HG03103 (cell line): ENCODE measurements around the gene CLDND2.
"Not testable (repeated sequence)": the region's sequence is repeated elsewhere in the genome, so short reads cannot be mapped to it uniquely, and the experiment has no call there.

Experiments used
- ATAC-seq: cut with Tn5 transposase; IDR thresholded peaks from one replicate; pipeline ENCODE4 v1.9.1; 2021; ENCODE audit warnings: low read depth; ENCODE audit not compliant: unreplicated experiment

The CLDND2 gene, protein sequence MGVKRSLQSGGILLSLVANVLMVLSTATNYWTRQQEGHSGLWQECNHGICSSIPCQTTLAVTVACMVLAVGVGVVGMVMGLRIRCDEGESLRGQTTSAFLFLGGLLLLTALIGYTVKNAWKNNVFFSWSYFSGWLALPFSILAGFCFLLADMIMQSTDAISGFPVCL

DNA sequence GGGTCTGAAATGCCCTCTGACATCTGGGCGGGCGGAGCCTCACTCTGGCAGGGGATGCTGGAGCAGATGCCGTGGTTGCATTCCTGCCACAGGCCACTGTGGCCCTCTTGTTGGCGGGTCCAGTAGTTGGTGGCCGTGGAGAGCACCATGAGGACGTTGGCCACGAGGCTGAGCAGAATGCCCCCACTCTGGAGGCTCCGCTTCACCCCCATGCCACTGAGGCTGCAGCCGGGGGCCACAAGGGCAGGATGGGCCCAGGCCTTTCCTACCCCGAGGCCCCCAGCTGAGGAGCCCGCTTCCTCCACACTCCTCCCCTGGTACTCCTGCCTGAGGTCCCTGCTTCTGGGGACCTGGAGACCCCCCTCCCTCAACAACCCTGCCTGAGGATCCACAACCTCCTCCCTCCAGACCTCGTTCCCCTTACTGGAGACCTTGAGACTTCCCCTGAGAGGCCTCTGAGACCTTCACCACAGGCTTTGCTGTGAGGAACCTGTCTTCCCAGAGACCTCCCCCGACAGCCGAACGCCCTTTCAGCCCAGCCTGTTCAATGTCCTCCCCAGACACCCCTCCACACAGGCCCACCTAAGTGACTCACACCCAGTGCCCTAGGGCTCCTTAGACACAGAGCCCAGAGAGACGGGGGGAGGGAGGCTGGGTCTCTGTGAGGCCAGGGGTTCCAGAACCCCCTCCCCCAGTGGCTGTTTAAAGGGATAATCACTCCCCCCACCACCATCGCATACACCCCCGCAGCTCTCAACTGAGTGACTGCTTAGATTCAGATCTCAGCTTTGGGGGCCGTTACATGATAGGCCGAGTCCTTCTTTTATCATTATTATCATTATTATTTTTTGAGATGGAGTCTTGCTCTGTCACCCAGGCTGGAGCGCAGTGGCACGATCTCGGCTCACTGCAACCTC, at the start of gene CLDND2:
CLDND2 (minus strand) TSS at position 638 of the 917 bp plus-strand sequence; CDS start at position 212, 426 bp downstream.
- no peak for ATAC-seq

DNA sequence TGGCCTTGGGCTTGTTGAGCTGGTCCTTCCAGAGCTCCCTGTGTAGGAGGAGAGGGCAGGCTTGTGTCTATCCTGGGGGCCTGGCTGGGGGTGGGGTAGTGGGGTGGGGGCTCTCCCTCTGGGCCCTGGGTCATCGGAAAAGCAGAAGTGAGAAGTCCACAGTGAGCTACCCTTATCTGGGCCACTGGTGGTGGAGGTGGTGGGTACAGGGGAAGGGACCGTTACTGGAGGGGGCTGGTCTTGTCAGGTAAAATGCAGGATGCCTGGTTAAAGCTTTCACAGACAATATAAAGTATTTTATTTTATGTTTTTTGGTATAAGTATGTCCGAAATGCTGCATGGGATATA, 49.0 kb upstream of the CLDND2 start:
- ATAC-seq: no peak

DNA sequence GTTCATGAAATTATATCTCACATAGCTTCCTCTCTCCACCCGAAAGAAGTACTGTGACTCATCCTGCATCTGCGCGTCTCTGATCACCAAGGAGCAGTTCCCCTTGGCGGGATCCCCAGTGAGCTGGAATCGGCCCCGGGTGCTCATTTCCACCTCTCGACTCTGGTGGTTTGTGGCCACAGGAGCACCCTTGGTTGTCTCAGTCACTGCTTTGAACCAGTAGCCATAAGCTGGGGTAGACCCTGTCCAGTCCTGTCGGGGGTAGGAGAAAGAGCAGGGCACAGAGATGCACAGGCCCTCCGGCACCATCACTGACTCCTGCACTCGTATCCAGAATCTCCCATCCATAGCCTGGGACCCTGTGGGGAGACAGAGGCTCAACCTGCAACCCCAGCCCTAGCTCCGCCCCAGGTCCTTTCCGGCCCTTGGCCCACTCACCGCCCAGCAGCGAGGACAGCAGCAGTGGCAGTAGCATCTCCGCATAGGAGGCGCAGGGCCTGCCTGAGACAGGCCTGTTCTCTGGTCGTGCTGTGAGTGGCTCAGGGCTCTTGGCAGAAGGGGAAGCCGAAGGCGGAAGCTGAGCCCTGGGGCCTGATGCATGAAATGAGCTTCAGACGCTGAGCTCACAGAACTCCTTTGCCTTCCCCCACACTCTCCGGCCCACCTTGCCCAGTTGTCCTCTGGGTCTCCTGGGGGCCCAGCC, 48.5 kb upstream of the CLDND2 start, which contains the start of gene SIGLEC10:
SIGLEC10 (minus strand) TSS at position 536 of the 703 bp plus-strand sequence; CDS start at position 475, 61 bp downstream.
- ATAC-seq: no peak

DNA sequence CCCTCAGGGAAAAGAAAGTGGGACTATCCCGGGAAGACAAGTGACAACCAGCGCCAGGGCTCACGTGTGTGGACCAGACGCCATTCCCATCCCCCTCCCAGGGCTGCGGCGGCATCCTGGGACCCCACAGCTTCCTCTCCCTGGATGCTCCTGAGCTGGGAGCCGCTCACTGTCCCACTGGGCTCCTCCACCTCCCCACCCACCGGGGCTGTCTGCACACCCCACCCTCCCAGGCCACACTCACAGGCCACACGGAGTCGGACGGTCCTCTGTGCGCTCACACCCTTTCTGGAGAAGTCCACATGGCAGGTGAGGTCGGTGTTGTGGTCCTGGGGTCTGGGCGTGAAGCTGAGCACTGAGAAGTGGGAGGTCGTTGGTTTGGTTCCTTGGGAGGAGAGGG, 47.6 kb upstream of the CLDND2 start:
- not testable (repeated sequence) for ATAC-seq

DNA sequence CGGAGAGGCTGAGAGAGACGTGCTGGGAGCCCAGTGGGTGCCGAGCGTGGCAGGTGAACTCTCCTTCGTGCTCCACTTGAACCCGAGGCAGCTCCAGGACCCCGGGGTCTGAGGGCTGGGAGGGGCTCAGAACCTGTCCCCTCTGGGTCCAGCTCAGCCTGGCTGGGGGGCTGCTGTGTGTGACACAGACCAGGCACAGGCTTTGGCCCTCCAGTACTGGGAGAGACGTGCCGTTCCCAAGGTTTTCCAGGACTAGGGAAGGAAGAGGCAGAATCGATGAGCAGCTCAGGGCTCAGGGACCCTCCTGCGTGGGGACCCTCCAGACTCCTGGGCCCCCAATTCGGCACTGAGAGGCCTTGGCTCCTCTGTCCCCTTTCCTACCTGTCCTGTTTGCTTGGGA, 46.4 kb upstream of the CLDND2 start:
- no peak for ATAC-seq

DNA sequence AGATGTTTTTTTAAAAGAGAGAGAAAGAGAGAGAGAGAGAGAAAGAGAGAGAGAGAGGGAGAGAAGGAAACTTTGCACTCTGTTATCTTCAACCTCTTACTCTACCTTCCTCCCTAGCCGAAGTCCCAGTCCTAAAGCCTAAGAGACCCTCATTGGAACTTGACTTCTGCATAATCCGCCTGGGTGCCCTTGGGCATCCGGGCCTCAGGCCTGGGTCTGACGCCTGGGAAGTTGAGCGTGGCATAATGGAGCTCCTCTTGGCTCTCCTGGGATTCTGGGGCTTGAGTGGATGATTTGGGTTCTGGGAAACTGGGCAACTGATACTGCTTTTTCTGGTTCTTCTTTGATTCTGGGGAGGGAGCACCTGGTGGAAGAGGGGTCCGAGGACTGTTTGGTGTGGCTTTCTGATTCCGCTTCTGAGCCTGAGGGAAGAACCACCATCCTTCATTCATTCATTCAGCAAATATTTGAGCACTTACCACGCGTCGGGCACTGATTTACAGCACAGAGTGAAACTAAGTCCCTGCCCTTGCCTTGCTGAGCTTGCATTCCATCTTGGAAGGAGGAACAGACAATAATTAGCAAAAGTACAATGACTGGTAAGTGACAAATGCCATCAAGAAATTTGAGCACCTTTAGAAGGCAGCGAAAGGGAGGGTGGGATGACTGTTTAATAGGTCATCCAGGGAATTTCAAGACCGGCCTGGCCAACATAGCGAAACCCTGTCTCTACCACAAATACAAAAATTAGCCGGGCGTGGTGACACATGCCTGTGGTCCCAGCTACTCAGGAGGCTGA, 42.3 kb upstream of the CLDND2 start:
- ATAC-seq: no peak

DNA sequence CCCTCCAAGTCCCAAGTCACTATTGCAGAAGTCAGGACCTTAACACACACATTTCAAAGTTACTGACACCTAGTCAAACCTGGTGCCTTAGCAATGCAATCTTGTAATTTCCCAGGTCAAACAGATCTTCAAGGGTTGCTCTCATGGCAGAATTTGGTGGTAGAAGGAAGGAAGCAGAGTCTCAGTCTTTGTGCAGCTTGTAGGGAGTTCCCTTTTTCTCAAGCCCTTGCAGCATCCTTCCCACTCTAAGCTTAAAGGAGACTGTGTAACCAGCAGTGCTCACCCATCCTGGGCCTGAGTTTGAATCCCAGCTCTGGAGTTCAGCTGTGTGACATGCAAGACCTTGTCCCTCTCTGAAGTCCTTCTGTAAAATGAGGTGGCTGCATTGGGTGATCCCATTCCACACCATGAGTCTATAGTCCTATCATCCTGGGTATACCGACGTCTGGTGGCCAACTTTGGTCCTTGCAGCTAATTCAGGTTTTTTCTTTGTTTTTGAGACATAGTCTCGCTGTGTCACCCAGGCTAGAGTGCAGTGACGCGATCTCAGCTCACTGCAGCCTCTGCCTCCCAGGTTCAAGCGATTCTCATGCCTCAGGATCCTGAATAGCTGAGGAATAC, 38.8 kb upstream of the CLDND2 start:
- ATAC-seq: no peak

DNA sequence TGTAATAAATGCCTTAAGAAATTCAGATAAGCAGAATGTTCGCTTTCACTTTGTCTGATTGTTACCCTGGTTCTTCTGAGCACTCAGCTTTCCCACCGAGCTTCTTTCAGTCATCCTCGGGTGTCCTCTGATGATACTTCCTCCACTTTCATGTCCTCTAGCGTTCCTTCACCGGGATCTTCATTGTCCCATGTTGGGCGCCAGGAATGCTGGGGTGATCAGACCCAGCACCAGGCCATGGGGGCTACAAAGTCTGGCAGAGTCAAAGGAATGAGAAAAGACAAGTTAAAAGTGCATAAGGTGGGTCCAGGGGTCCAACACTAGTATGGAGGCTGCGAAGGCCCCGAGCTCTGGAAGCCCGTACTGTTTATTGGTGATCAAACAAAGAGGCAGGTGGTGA, 33.3 kb upstream of the CLDND2 start:
- no peak for ATAC-seq

DNA sequence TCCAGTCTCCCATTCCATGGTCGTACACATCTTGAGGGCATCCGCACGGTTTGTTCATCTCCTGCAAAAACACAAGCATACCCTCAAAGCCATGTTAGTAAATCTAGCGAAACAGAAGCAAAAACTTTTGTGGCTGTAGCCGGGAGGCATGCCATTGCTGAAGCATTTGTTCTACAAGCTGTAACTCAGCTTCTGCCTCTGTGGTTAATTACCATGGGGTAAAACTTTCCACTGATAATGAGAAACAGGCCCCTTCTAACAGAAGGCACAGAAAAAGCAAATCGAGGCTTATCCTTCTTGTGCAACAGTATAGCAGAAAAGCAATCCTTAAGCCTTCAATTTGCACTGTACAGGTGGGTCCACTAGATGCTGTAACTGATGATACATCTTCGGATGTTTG, 31.1 kb upstream of the CLDND2 start:
- ATAC-seq: not testable (repeated sequence)

DNA sequence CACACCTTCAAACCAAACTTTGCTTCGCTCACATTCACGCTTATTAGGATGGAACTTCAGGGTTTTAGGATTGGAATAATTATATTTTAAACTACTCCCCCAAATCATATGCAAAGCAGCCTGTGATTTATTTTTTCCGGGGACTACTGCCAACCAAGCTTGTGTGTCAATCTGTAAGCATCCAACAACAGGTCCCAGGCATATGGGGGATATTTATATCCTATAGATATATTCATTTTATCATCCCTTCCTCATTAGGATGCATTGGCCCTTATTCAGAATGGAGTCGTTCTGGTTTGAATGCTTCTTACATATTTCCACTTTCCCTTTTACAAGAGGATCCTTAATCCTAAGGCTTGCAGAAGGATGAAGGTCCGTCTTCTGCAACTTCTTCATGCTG, 30.4 kb upstream of the CLDND2 start:
- no peak for ATAC-seq

DNA sequence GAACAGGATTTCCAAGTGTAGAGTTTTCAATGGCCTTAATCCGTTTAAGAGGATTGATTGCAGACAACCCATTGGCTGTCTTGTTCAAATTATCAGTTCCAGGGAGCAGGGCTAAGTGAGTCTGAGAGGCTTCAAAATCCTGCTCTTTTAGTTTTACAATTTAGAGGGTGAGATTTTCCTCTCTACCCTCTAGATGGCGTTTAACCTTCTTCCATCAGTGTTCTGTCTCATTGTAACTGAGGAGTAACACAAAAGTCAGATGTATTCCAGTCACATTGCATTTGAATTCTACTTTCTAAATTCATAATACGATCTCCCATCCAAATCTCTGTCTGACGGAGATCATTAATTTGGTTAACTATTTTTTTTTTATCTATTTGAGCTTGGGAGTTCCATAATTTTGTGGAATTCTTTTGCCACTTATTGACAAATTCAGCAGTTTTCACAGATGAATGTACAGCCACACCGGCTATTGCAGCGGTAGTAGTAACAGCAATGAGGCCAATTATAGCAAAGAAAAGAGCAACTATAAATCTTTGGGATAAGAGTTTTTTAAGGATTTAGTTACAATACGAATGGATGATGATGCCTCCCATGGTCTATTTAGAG, 29.4 kb upstream of the CLDND2 start:
- no peak for ATAC-seq

DNA sequence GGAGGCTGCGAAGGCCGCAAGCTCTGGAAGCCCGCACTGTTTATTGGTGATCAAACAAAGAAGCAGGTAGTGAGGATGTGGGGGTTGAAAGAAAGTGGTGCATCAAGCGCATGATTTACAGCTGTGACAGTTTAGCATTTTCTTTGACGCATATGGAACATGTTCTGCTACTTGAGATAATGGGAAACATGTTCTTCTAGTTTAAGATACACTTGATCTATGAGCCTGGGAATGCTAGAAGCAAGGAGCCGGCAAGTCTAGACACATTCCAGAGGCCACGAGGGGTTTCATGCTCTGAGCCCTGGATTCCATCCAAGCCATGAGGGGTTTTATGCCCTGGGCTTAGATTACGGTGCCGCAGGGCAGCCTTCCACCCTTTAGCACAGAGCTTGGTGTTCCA, 28.6 kb upstream of the CLDND2 start:
- not testable (repeated sequence) for ATAC-seq

DNA sequence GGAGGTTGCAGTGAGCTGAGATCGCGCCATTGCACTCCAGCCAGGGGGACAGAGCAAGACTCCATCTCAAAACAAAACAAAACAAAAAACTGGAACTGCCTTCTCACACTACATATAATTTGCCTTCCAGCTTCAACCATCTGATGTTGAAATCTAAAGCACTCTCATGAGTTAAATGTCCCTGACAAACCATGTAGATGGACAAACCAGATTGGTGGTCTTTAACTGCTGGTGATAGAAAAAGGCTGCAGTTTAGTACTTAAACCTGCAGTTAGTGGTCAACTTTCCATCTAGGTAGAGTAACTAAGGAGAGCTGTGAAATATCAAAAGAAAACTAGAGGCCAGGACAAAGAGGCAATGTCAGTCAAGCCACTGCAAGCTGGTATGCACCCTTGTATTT, 27.4 kb upstream of the CLDND2 start:
- ATAC-seq: no peak

DNA sequence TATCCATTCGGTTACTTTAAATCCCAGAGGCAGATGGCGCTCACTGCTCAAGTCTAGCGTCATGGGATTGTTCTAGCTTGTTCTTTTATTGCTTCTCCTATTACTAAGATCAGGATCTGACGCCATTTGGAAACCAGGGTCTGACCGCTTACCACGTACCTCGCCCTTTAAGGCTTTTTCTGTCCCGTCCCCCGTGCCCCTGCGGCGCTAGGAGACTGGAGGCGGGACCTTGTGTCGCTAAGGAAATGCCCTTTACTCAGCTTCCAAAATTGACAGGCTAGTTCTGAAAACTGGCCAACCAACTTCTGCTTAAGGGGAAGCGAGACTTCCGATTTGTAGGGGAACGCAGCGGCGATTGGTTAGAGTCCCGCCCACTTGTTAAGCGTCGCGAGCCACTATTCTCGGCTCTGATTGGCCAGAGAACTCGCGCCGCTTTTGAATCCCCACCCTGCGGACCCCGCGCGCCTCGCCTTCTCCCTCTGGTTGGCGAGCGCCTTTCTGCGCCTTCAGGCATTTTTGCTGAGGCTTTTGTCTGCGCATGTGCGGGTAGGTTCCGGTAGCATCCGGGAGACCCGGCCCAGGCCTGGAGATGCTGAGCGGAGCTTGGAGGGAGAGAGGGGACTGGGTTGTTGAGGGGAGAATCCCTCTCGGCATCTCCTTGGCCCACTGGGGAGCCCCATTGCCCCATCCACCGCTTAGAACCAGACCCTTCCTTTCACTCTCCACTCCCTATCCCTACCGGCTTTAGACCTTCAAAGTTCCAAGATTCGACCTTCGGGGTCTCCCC, 25.4 kb upstream of the CLDND2 start:
- peak; percentile 73 for ATAC-seq

DNA sequence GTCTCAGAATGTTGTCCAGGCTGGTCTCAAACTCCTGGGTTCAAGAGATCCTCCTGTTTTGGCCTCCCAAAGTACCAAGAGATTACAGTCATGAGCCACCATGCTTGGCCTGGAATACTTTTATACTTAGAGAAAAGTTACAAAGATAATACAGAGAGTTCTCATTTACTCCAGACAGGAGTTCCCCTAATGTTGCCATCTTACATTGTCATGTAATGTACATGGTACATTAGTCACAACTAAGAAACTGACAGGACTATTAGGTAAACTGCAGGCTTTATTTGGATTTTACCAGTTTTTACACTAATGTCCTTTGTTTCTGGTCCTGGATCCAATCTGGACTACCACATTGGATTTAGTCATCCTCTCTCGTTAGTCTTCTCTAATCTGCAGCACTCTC, 23.9 kb upstream of the CLDND2 start:
- ATAC-seq: no peak

DNA sequence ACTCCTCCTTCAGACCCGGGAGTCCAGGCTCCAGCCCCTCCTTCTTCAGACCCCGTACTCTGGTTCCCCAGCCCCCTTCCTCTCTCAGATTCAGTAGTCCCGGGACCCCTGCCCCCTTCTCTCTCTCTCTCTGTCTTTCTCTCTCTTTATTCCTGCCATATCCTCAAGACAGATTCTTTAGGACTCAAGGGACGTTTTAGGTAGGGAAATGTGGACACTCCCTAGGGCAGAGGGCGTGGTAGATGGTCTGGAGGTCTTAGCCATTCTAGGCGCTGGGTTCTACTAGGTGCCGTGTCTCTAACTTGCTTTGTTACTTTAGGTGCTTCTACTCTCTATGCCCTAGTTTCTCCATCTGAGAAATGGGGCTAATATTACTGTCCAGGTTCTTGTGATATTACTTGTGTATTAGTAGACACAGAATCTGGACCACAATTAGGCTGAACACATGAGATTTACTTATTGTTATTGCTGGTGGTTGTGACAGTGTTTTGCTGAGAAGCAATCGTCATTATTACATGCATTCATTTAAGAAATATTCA, 22.3 kb upstream of the CLDND2 start:
- ATAC-seq: no peak

DNA sequence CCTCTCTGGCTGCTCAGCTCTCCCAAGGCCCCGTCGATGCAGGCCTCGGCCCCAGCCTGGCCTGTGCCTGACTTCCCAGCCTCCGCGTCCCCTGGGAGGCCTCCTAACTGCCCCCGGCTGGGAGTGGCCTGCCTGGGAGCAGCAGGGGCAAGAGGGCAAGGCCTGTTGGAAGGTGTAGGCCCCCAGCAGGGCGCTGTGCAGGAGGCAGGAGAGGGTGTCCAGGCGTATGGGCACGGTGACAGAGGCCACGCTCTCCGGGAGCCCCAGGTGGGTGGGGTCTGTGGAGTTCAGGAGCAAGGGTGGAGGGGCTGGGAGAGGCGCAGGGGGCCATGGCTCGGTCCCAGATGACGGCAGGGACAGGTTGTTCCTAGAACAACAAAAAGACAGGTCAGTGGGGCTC, 20.3 kb upstream of the CLDND2 start:
- no peak for ATAC-seq

DNA sequence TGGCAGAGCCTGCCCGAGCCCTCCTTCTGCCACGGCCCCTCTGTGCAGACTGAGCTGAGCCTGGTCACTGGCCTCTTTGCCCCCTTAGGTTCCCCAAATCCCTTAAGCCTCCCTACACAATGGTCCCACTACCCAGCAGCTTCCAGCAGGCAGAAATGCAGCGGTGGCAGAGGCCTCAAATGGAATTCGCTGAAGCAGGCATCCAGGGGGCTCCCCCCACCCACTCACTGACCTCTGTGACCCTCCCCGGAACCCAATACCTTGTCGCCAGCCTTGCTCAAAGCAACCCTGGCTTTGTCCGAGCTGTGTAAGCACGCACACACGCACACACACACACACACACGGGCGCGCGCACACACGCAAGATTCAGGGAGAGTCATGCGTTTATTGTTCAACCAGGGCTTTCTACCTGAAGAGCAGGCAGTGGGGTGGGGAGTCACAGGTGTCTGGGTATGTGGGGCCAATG, 19.2 kb upstream of the CLDND2 start, which contains the start of gene LIM2:
LIM2 (minus strand) TSS at position 51 of the 466 bp plus-strand sequence. CDS start 531 bp downstream, outside the sequence.
- ATAC-seq: no peak
